ENCODE data around the gene QRICH2. TPM values are rescaled to one million over a fixed set of nuclear protein-coding genes. Genes with fewer than 3 reads are reported as not detected.

The QRICH2 gene
- total RNA-seq, 1 experiment from 2014 or later: 1.5 TPM

GRCh38 chr17:76317535-76317934 lies 9.5 kb upstream of the QRICH2 start:
- Mint-ChIP-seq H3K4me1 (ENCODE audit: low read depth, unreplicated experiment) (no peaks in the 10 kb centered on the region), H3K27me3 (ENCODE audit: insufficient read depth, unreplicated experiment) (no peaks in the 10 kb centered on the region), H3K4me3 (ENCODE audit: unreplicated experiment) (no peak overlapping the region), H3K27ac (ENCODE audit: unreplicated experiment) (no peak overlapping the region), H3K36me3 (ENCODE audit: insufficient read depth, unreplicated experiment) (peaks cover 35% of the 10 kb centered on the region), H3K9me3 (ENCODE audit: unreplicated experiment) (no peaks in the 10 kb centered on the region)
- POLR2A ChIA-PET: no interaction called here
- Histone ChIP-seq H3K4me1 (no peaks in the 10 kb centered on the region), H3K27me3 (replicated peaks; ENCODE audit: control insufficient read depth, insufficient read depth, low read length) (no peaks in the 10 kb centered on the region), H3K4me3 (ENCODE audit: low read depth, low read length) (no peak overlapping the region), H3K36me3 (ENCODE audit: control insufficient read depth, insufficient read depth, low read length) (no peaks in the 10 kb centered on the region), H3K9me3 (no peaks in the 10 kb centered on the region)
- TF ChIP-seq CTCF (IDR thresholded peaks at IDR 0.05; ENCODE audit: insufficient read depth in 1 of 2, low read depth in 1 of 2, low read length in 1 of 2, severe bottlenecking in 1 of 2, unreplicated experiment in 1 of 2): no peak
- intact Hi-C loops (cut with micrococcal nuclease; ENCODE audit: unreplicated experiment): no loop called here
- DNase-seq: no peak
- CTCF ChIA-PET: no interaction called here
- BruUV-seq (replicated peaks): no TSS peak

GRCh38 chr17:76314392-76315227 lies 6.5 kb upstream of the QRICH2 start:
- no peaks in the 10 kb centered on the region for H3K27me3 Mint-ChIP-seq (ENCODE audit: insufficient read depth, unreplicated experiment)
- Histone ChIP-seq H3K4me1 (no peaks in the 10 kb centered on the region), H3K27me3 (replicated peaks; ENCODE audit: control insufficient read depth, insufficient read depth, low read length) (no peaks in the 10 kb centered on the region), H3K36me3 (ENCODE audit: control insufficient read depth, insufficient read depth, low read length) (no peaks in the 10 kb centered on the region; the same call in 1 of the 2 replicates), H3K9me3 (no peaks in the 10 kb centered on the region), H3K4me3 (ENCODE audit: low read depth, low read length) (no peak overlapping the region)
- no peaks in the 10 kb centered on the region for H3K9me3 Mint-ChIP-seq (ENCODE audit: unreplicated experiment)
- no peak for TF ChIP-seq CTCF (IDR thresholded peaks at IDR 0.05; ENCODE audit: insufficient read depth in 1 of 2, low read depth in 1 of 2, low read length in 1 of 2, severe bottlenecking in 1 of 2, unreplicated experiment in 1 of 2)
- H3K36me3 Mint-ChIP-seq (ENCODE audit: insufficient read depth, unreplicated experiment): peaks cover 39% of the 10 kb centered on the region
- ChIA-PET POLR2A (no interaction called here), CTCF (interaction anchor here (0.6 kb wide), 1 partner anchor 145 kb away, joined by 4 read pairs; no protein-coding TSS in a partner anchor)
- no peaks in the 10 kb centered on the region for H3K4me1 Mint-ChIP-seq (ENCODE audit: low read depth, unreplicated experiment)
- H3K27ac Mint-ChIP-seq (ENCODE audit: unreplicated experiment): no peak overlapping the region
- intact Hi-C loops (cut with micrococcal nuclease; ENCODE audit: unreplicated experiment): no loop called here
- H3K4me3 Mint-ChIP-seq (ENCODE audit: unreplicated experiment): no peak overlapping the region
- DNase-seq: no peak
- no TSS peak for BruUV-seq (replicated peaks)

- Mint-ChIP-seq H3K36me3 (ENCODE audit: insufficient read depth, unreplicated experiment) (peaks cover 47% of the 10 kb centered on the region), H3K27me3 (ENCODE audit: insufficient read depth, unreplicated experiment) (no peaks in the 10 kb centered on the region), H3K27ac (ENCODE audit: unreplicated experiment) (no peak overlapping the region), H3K4me3 (ENCODE audit: unreplicated experiment) (no peak overlapping the region), H3K4me1 (ENCODE audit: low read depth, unreplicated experiment) (no peaks in the 10 kb centered on the region), H3K9me3 (ENCODE audit: unreplicated experiment) (no peaks in the 10 kb centered on the region)
- Histone ChIP-seq H3K4me1 (no peaks in the 10 kb centered on the region), H3K36me3 (ENCODE audit: control insufficient read depth, insufficient read depth, low read length) (no peaks in the 10 kb centered on the region; the same call in 1 of the 2 replicates), H3K4me3 (ENCODE audit: low read depth, low read length) (no peak overlapping the region), H3K27me3 (replicated peaks; ENCODE audit: control insufficient read depth, insufficient read depth, low read length) (no peaks in the 10 kb centered on the region), H3K9me3 (no peaks in the 10 kb centered on the region)
- POLR2A ChIA-PET: no interaction called here
- CTCF ChIA-PET: interaction anchor here (0.6 kb wide), 1 partner anchor 8 kb away, joined by 3 read pairs; no protein-coding TSS in a partner anchor
- no TSS peak for BruUV-seq (replicated peaks)
- no peak for TF ChIP-seq CTCF (IDR thresholded peaks at IDR 0.05; ENCODE audit: insufficient read depth in 1 of 2, low read depth in 1 of 2, low read length in 1 of 2, severe bottlenecking in 1 of 2, unreplicated experiment in 1 of 2)
- intact Hi-C loops (cut with micrococcal nuclease; ENCODE audit: unreplicated experiment): no loop called here
- no peak for DNase-seq
Measured at GRCh38 chr17:76312735-76313134, 4.7 kb upstream of the QRICH2 start.

All from Caco-2 (cell line).